ENCODE results near the gene OSBPL2.

Gene OSBPL2

GRCh38 chr20:62332989-62333819 lies 94.9 kb downstream of the OSBPL2 start:
- DNase-seq (ENCODE audit: low read depth): no peak
- H3K4me3 ChIP-seq (ENCODE audit: low read length): no peak overlapping the region
- no peak for TF ChIP-seq CTCF (conservative IDR thresholded peaks at IDR 0.05; ENCODE audit: low read depth, low read length)

GRCh38 chr20:62333820-62334595 lies 95.7 kb downstream of the OSBPL2 start:
- no peak for TF ChIP-seq CTCF (conservative IDR thresholded peaks at IDR 0.05; ENCODE audit: low read depth, low read length)
- no peak for DNase-seq (ENCODE audit: low read depth)
- no peak overlapping the region for H3K4me3 ChIP-seq (ENCODE audit: low read length)

- no peak for DNase-seq (ENCODE audit: low read depth)
- TF ChIP-seq CTCF (conservative IDR thresholded peaks at IDR 0.05; ENCODE audit: low read depth, low read length): no peak
- no peak overlapping the region for H3K4me3 ChIP-seq (ENCODE audit: low read length)
These were observed 96.6 kb downstream of the OSBPL2 start for GRCh38 chr20:62334881-62335280.

- no peak overlapping the region for H3K4me3 ChIP-seq (ENCODE audit: low read length)
- DNase-seq (ENCODE audit: low read depth): no peak
- no peak for TF ChIP-seq CTCF (conservative IDR thresholded peaks at IDR 0.05; ENCODE audit: low read depth, low read length)
These were observed 97.2 kb downstream of the OSBPL2 start for GRCh38 chr20:62335532-62335931.

- TF ChIP-seq CTCF (conservative IDR thresholded peaks at IDR 0.05; ENCODE audit: low read depth, low read length): no peak
- H3K4me3 ChIP-seq (ENCODE audit: low read length): no peak overlapping the region
These were observed 98.0 kb downstream of the OSBPL2 start for GRCh38 chr20:62336329-62336728.

GRCh38 chr20:62336775-62337557 lies 98.6 kb downstream of the OSBPL2 start:
- no peak for DNase-seq (ENCODE audit: low read depth)
- TF ChIP-seq CTCF (conservative IDR thresholded peaks at IDR 0.05; ENCODE audit: low read depth, low read length): no peak
- H3K4me3 ChIP-seq (ENCODE audit: low read length): no peak overlapping the region

More at GRCh38 chr20:62336329-62336728, 98.0 kb downstream of the OSBPL2 start:
- DNase-seq (ENCODE audit: low read depth): no peak
